SIG-M5 treated with dmso at 0.1 percent for 504 hours (cell line): ENCODE measurements around the gene SLC25A26.
A peak's percentile ranks its signal among the peaks of the same experiment; 100 is the strongest.
"Not testable (repeated sequence)": the region's sequence is repeated elsewhere in the genome, so short reads cannot be mapped to it uniquely, and the experiment has no call there.

Experiments
- DNase-seq: peaks from one replicate; lab custom pipeline; 2025; ENCODE audit not compliant: unreplicated experiment; lab: John Stamatoyannopoulos, UW

The SLC25A26 gene

GRCh38 chr3:66226093-66226492 is 5.3 kb downstream of the SLC25A26 start:
- DNase-seq: not testable (repeated sequence)

GRCh38 chr3:66227051-66227450 is 6.2 kb downstream of the SLC25A26 start:
- no peak for DNase-seq

- no peak for DNase-seq
Measured at GRCh38 chr3:66227915-66228314, 7.1 kb downstream of the SLC25A26 start.

GRCh38 chr3:66228707-66229106 is 7.9 kb downstream of the SLC25A26 start:
- DNase-seq: no peak

- DNase-seq: peak; percentile 0
Measured at GRCh38 chr3:66229931-66230330, 9.1 kb downstream of the SLC25A26 start.

GRCh38 chr3:66233033-66233432 is 12.2 kb downstream of the SLC25A26 start:
- DNase-seq: no peak

- DNase-seq: peak; percentile 27
Measured at GRCh38 chr3:66236281-66236680, 15.5 kb downstream of the SLC25A26 start.

GRCh38 chr3:66237552-66237951 is 16.8 kb downstream of the SLC25A26 start:
- DNase-seq: no peak

GRCh38 chr3:66239513-66240123 is 18.8 kb downstream of the SLC25A26 start:
- DNase-seq: no peak

- DNase-seq: no peak
Measured at GRCh38 chr3:66241466-66241865, 20.7 kb downstream of the SLC25A26 start.

- no peak for DNase-seq
Measured at GRCh38 chr3:66242788-66243464, 22.1 kb downstream of the SLC25A26 start.

- no peak for DNase-seq
Measured at GRCh38 chr3:66248641-66249040, 27.8 kb downstream of the SLC25A26 start.

GRCh38 chr3:66253790-66254620 is 33.2 kb downstream of the SLC25A26 start:
- peak; percentile 26 for DNase-seq

- DNase-seq: no peak
Measured at GRCh38 chr3:66255865-66256264, 35.1 kb downstream of the SLC25A26 start.

- no peak for DNase-seq
Measured at GRCh38 chr3:66256806-66257205, 36.0 kb downstream of the SLC25A26 start.

- no peak for DNase-seq
Measured at GRCh38 chr3:66259566-66260255, 38.9 kb downstream of the SLC25A26 start.

GRCh38 chr3:66260431-66260830 is 39.6 kb downstream of the SLC25A26 start:
- no peak for DNase-seq

GRCh38 chr3:66261355-66261754 is 40.6 kb downstream of the SLC25A26 start:
- no peak for DNase-seq

- no peak for DNase-seq
Measured at GRCh38 chr3:66265649-66266048, 44.8 kb downstream of the SLC25A26 start.

GRCh38 chr3:66266551-66266950 is 45.8 kb downstream of the SLC25A26 start:
- DNase-seq: no peak

GRCh38 chr3:66267031-66267430 is 46.2 kb downstream of the SLC25A26 start:
- no peak for DNase-seq
